Stimulated activated CD4-positive, alpha-beta T cell treated with anti-CD3 and anti-CD28 coated beads, Interleukin-15, amount 100 ng/mL, for 24 hours (primary cell): ENCODE results near the gene CFAP161.
A peak's percentile ranks its signal among the peaks of the same experiment; 100 is the strongest.

Experiments
- DNase-seq: peaks from one replicate; pipeline ENCODE4 v3.0.0-alpha.2; 2020

CFAP161 gene, protein sequence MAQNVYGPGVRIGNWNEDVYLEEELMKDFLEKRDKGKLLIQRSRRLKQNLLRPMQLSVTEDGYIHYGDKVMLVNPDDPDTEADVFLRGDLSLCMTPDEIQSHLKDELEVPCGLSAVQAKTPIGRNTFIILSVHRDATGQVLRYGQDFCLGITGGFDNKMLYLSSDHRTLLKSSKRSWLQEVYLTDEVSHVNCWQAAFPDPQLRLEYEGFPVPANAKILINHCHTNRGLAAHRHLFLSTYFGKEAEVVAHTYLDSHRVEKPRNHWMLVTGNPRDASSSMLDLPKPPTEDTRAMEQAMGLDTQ

DNA sequence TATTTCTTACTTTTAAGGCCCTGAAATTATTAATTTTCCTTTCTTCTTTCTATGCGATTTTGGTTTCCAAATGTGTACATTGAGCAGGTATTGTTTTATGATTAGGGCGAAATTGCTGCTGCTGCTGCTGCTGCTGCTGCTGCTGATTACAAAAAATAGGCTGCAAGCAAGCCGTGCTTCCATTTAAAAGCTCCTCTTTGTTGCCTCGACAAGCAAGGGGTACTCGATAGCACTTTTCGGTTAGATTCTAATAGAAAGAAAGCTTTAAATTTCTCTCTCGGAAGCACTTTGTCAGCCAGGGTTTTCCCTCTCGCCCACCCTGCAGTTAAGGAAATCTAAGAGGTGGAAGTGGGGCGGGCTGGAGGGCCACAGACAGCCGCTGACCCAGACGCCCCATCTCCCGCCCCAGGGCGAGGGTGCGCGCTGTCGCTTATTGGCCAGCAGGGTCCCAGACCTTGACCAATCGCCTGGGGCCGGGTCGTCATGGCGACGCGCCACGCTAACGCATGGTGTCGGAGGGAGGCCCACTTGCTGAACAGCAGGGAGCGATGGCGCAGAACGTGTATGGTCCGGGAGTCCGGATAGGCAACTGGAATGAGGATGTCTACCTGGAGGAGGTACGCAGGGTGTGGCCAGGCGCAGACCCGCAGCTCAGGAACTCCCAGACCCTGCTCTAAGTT, at the start of gene CFAP161:
TSS of gene CFAP161 (plus strand) at position 489 of the 680 bp plus-strand sequence. CDS start at position 549, 60 bp downstream.
- DNase-seq: peak; percentile 70

DNA sequence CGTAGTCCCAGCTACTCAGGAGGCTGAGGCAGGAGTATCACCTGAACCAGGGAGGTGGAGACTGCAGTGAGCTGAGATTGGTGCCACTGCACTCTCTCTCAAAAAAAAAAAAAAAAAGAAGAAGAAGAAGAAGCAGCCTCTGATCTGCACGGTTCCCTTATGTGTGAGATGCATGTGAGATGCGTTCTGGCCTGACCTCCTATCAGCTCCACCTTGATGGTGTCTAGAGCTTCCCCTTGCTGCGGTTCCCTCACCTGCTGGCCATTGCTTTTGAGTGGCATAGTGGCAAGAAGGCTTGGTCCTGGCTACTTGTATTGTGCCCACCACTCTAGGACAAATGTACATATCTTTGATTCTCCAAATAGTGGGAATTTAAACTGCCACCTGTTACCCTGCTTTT, 49.4 kb upstream of the CFAP161 start:
- no peak for DNase-seq

DNA sequence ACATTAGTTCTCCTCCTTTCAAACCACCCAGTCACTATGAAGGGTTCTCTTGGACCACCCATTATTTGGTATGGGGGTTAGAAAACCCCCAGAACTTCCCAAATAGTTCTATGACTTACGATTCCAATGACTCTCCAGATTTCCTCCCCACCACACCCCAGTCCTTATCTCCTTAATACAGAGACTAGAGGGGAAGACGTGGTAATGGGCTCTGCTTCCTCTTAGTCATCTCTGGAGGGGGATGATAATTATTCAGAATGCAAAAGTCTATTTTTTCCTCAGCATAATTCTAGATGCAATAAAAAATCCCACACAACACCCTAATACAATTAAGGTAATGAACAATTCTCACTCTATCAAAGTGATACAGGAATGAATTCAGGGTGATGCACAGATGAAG, 48.9 kb upstream of the CFAP161 start:
- DNase-seq: no peak

DNA sequence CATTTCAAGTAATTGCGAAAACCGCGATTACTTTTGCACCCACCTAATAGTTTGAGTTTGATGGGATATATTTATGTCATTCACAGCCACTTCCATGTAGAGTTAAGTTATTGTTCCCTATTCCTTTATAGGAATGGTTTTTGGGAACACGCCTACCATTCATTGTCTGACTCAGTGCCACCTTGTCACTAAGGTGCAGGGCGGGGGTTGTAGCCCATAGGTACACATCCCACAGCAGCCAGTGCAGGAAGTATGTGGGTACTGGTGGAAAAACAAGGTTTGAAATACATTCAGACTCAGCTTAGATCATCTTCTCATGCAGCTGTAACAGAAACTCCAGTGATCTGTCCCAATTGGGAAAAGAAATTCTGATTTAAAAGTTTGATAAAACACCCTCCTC, 48.2 kb upstream of the CFAP161 start:
- no peak for DNase-seq

DNA sequence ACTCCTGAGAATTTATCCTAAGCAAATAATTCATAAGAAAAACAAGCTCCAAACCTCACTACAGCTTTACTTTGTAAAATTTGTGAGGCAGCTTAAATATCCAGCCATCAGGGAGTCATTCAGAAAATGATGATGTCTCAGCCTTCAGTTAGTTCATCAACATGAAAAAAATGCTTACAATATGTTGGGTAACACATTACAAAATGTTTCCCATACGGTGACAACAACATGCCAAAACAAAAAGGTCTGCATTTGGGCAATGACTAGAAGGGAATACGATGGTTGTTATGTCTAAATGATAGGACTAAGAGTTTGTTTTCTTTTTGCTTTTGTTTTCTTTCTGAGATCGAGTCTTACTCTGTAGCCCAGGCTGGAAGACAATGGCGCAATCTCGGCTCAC, 47.0 kb upstream of the CFAP161 start:
- no peak for DNase-seq

DNA sequence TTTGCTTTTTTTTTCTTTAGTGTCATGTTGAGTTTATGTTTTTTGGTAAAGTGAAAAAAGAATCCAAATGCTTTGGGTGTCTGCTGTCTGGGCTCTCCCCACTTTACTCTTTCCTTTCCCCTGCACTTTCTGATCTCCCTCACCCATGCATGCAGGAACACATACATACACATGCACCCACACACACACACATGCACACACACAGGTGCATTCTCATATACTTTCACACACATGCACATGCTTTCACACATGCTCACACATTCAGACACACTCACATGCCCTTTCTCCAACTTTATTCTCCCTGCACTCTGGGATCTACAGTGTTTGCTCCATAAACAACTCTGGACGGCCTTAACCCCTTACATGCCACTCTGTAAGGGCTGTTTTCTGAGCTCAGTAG, 46.4 kb upstream of the CFAP161 start:
- no peak for DNase-seq

DNA sequence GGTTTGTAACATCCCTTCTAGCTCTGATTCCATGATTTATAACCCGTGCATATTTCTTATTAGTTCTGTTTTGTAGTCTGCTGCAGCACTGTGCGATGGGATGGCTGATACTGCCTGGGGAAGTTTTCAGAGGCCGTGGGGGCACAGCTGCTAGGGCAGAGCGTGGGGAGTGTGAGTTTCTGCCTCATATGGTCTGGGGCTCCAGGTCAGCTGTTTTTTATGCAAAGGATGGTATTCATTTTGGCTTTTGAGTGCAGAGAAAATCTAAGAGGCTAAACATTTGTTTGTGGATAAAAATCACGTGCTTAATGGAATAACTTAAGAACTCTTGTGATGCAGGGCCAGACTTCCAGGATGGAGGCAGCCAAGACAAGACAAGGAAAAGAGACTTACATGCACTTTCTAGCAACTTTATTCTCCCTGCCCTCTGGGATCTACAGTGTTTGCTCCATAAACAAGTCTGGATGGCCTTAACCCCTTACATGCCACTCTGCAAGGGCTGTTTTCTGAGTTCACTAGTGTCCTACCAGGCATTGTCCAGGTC, 45.5 kb upstream of the CFAP161 start:
- DNase-seq: no peak

DNA sequence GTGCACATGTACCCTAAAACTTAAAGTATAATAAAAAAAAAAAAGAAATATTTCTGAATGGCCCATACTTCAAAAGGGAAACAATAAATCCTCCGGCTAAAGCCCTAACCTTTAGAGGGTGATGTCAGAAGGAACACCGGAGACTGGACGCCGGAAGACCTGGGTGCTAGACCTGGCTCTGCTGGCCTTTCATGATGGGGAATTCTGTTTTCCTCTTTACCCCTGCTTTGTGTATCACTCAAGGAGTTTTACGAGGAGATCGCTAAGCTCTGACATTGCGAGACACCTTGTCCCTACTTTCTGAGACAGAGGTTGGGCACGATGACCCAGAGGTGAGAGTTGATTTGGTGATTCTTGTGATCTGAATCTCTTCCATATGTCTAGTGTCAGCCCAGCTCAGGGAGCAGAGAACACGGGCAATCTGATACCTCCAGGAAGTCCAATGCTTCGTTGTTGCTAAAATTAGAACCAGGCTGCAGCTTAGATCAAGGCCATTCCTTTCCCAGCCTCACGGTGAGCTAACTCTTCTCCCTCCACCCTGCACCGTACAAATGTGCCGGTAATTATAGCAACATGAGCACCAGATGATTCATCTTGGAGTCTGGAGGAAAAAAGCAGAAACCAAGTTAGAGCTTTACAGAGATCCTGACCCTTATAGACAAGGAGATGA, 42.0 kb upstream of the CFAP161 start:
- DNase-seq: no peak

DNA sequence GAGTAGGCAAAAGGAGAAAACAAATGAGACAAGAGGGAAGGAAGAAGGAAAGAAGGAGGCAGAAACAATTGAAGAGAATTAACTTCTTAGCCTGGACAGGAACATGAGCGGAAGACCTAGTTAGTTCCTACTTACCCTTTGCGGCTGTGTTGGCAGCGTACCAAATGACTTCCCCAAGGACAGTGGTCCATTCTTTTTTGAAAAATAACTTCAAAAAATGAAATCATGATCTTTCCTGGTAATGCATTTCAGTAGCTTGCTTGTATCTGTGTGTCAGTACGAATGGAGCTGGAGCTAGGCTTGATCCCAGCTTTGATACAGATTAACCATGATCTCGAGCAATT, 41.5 kb upstream of the CFAP161 start:
- no peak for DNase-seq

DNA sequence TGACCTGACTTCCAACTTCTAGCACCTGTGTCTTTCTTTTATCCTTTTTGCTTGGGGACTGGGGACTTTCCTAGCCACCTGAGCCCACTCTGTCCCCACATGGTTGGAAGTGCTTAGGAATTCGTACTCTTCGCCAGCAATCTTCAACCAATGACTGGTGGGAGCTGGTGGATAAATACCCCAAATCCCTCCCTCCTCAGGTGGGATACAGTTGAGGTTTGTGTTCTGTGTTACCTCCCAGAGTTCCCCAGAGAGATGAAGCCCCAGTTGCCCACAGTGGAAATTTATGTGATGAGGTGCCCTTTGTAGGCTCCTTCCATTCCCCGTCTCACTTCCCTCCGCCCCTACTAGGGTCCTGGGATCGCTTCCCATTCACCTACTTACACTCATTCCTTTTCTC, 40.1 kb upstream of the CFAP161 start:
- DNase-seq: no peak

DNA sequence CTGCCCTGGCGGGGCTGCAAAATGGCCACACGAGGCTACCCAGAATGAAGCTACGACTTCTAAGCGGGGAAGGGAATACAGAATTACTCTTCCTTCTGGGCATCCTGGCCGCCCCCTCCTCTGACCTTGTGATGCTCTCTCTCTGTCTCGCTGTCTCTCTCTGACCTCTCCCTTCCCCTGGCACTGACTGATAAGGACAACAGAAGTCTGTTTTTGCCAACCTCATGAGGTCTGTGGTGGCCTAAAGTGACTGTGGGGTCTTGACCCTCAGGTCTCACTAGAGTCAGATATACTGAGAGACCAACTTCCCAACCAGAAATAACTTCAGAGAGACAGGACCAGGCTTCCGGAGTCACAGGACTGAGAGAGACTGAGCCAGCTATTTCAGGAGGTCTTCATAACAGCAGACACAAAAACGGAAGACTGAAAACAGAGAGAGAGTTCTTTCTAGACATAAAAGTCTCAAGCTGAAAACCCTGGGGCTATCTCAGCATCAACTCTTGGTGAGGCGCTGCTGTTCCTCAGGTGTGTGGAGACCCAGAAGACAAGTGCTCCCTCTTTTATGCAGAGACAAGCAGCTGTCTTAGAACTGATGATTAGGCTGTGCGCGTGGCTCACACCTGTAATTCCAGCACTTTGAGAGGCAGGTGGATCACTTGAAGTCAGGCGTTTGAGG, 38.2 kb upstream of the CFAP161 start:
- DNase-seq: no peak

DNA sequence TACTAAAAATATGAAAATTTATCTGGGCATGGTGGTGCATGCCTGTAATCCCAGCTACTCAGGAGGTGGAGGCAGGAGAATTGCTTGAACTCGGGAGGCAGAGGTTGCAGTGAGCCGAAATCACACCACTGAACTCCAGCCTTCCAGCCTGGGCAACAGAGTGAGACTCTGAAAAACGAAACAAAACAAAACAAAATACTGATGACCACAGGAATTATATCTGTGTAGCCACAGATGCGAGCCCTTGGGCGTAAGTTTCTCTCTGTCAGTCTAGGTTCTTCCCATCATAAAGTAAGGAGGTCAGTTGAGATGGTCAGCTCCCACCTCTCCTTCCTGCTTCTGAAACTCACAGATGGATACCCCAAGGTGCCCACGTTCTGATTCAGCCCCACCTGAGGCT, 37.7 kb upstream of the CFAP161 start:
- no peak for DNase-seq

DNA sequence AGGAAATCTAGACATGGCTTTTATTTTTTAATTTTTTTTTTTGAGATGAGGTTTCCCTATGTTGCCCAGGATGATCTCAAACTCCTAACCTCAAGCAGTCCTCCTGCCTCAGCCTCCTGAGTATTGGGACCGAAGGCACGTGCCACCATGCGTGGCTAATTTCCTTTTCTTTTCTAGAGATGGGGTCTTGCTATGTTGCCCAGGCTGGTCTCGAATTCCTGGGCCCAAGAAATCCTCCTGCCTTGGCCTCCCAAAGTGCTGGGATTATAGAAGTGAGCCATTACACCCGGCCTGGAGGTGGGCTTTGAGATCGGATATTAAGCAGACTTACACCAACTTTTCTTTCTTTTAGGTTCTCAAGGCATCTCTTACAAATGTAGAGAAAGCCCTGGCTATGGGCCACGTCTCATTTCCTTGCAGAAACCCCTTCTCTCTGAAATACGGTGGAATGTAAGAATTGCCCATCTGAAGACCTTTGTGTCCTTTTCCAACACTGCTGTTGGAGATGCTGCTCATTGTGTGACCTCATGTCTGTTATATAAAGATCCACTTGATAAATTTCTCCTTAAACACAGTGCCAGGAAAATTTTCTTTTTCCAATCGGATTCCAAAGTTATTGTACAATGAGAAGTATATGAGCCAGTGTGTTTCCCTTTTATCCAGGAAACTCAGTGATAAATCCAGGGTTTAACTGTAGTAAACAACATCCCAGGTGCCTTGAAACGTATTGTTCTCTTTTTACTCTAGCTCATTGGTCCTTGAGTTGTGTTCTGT, 36.8 kb upstream of the CFAP161 start:
- DNase-seq: no peak

DNA sequence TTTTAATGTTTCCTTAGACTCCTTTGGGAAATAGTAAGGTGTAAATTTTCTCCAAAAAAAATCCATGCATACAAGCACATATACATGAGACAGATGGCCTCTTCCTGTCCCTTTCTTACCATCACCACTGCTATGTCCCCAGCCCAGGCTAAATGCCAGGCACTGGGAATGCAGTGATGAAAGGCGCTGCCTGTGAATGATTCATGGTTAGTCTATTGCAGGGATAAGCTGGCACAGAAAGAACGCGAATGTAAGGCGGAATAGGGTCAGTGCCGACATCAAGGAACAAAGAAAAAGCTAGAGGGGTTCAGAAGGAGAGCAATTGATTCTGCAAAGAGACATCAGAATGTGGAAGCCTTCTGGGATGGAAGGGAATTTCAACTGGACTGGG, 36.2 kb upstream of the CFAP161 start:
- no peak for DNase-seq

DNA sequence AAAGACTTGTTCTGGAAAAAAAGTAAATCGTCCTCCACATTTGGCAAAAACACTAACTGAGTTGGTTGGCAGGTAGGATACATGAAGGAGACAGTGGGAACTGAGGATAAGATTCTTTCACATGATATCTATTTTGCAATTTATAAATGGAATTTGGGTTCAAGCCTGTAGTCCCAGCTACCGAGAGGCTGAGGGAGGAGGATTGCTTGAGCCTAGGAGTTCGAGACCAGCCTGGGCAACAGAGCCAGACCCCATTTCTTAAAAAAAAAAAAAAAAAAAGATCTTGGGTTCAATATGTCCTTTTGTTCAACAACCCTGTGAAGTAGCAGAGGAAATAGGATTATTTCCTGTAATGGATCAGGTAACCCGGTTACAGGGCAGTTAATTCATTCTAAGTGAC, 35.7 kb upstream of the CFAP161 start:
- no peak for DNase-seq

DNA sequence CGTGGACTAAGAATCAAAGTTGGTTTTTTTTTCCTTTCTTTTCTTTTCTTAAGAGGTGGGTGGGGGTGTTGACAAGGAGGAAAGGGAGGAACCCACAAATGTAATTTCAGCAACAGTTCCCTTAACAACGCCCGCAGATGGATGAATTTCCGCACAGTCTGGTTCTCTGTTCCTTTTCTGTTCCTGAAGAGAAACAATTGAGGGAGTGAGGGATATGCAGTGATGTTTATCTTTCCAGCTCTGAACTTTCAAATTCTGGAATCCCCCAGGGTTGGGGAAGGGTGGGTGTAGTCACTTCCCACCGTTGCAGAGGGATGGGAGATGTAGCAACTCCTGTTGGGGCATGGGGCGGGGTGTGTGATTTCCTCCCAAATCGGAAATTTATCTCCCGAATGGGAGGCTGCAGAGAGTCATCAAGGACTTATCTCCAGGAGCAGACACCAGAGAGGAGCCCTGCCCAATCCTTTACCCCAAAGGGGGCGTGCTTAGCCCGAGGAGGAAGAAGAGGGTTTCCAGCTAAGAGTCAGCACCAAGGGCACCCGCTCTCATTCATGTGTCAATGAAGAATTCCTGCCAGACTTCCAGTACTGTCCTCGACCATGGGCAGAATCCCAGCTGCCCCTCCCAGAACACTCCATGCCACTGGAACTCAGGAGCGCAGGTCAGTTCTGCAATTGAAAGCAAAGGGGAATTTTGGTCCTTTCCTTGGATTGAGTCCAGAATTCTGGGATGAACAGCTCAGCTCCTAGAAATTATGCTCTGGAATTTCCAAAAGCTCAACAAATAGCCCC, 35.0 kb upstream of the CFAP161 start:
- no peak for DNase-seq

DNA sequence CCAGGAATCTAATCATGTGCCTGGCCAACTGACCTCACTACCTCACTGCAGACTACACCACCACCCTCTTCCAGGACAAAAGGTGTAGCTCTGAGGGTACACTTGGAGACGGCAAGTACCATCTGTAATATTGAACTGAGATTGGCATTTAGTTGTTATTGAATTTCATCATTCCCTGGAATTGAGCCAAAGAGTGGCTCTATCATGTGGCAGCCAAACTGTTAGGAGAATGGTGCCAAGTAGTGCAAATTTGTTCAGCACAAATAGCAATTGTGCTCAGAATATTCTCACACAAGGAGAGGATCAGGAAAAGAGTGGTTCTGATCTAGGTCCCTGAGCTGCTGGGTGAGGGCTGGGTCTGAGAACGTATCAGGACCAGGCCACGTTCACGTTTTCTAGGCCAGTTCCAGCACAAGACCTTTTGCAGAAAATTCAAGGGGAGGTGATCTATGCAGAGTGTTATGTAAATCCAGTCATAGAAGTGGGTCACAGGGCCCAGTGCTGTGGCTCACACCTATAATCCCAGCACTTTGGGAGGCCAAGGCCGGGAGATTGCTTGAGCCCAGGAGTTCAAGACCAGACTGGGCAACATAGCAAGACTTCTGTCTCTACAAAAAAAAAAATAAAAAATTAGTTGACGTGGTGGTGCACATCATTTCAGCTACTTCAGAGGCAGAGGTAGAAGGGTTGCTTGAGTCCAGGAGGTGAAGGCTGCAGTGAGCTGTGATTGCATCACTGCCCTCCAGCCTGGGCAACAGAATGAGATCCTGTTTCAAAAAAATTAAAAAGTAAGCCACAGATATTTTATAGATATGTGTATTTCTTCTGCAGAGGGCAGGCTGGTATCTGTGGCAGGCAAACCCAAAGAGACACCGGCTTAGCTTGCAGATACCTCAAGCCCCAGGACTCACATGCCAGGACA, 31.9 kb upstream of the CFAP161 start:
- no peak for DNase-seq

DNA sequence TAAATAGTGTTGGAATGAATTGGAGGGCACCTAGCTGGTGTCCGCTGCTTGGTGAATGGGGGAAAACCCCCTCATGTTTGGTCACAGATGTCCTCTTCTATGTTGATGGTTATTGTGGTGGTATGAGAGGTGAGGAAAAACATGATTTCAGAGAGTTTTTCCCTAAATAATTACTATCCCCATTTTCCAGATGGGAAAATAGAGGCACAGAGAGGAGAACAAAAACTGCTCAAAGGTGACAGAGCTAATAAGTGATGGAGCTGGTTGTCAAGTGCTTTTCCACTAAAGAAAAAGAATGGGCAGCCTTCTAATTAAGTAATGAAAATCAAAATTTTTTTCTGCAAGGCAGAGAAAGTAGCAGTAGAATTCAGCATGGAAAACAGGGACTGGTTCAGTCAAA, 30.2 kb upstream of the CFAP161 start:
- no peak for DNase-seq

DNA sequence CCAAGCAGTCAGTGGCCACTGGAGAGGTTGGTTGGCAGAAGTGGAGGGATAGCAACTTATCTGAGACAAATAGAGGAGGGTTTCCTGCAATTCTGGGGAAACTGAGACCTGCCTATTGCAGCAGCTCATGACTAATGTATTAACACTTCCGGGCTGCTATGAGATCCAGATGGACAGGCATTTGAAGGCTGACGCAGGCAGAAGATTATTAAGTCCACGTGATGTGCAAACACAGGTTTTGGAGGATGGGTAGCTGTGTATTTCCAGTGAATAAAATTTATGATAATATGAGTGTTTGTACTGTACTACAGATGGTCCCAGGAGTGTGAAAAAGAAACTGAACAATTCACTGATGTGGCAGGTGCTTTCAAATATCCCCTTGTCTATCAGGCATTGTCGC, 28.5 kb upstream of the CFAP161 start:
- no peak for DNase-seq

DNA sequence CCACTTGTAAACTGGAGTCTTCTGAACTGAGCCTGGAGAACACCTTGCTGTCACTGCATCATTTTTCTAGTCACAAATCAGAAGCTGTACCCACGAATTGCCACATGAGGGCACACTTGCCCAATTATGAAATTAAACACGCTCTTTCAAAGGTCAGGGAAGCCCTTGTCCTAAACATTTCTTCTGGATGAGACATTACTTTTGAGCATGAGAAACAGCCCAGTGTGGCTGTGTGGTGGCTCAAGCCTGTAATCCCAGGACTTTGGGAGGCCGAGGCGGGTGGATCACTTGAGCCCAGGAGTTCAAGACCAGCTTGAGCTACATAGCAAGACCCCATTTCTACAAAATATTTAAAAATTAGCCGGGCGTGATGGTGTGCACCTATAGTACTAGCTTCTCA, 27.5 kb upstream of the CFAP161 start:
- DNase-seq: peak; percentile 46

DNA sequence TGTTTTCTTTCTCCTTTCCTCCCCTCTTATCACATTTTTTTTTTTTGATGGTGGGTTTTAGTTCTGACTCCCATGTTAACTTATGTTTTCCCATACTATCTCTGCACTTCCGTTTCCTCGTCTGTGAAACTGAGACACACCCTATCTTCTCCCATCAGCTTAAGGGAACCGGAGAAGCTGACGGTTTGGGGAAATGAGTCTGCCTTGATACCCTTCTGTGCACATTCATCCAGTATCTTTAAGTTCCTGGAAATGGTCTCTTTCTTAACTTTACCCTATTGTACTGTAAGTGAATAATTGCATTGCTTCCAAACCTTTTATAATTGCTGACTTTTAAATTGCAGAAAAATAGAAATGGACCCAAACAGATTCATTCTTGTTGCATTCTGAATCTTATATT, 26.2 kb upstream of the CFAP161 start:
- no peak for DNase-seq
